ENCODE results near the gene GRIA4. TPM values are rescaled to one million over a fixed set of nuclear protein-coding genes. Genes with fewer than 3 reads are reported as not detected.
"Not testable (repeated sequence)": the region's sequence is repeated elsewhere in the genome, so short reads cannot be mapped to it uniquely, and the experiment has no call there.

GRIA4 gene
- total RNA-seq, 1 donor from 2014 or later = not detected

- no peak for DNase-seq (ENCODE audit: low spot score)
Observed at GRCh38 chr11:105719073-105719822, 109.4 kb downstream of the GRIA4 start.

- no peak for DNase-seq (ENCODE audit: low spot score)
Observed at GRCh38 chr11:105720096-105720495, 110.2 kb downstream of the GRIA4 start.

GRCh38 chr11:105723269-105723668 is 113.4 kb downstream of the GRIA4 start:
- DNase-seq (ENCODE audit: low spot score) = no peak

- DNase-seq (ENCODE audit: low spot score) = no peak
Observed at GRCh38 chr11:105732611-105733010, 122.7 kb downstream of the GRIA4 start.

GRCh38 chr11:105734426-105734825 is 124.6 kb downstream of the GRIA4 start:
- DNase-seq (ENCODE audit: low spot score) = no peak

GRCh38 chr11:105738251-105738650 is 128.4 kb downstream of the GRIA4 start:
- DNase-seq (ENCODE audit: low spot score) = no peak

GRCh38 chr11:105738986-105739795 is 129.3 kb downstream of the GRIA4 start:
- no peak for DNase-seq (ENCODE audit: low spot score)

GRCh38 chr11:105740164-105740903 is 130.5 kb downstream of the GRIA4 start:
- DNase-seq (ENCODE audit: low spot score) = no peak

- no peak for DNase-seq (ENCODE audit: low spot score)
Observed at GRCh38 chr11:105741488-105742020, 131.7 kb downstream of the GRIA4 start.

GRCh38 chr11:105754260-105754659 is 144.4 kb downstream of the GRIA4 start:
- no peak for DNase-seq (ENCODE audit: low spot score)

GRCh38 chr11:105754716-105755115 is 144.8 kb downstream of the GRIA4 start:
- DNase-seq (ENCODE audit: low spot score) = no peak

GRCh38 chr11:105757107-105757506 is 147.2 kb downstream of the GRIA4 start:
- no peak for DNase-seq (ENCODE audit: low spot score)

GRCh38 chr11:105763594-105763993 is 153.7 kb downstream of the GRIA4 start:
- no peak for DNase-seq (ENCODE audit: low spot score)

GRCh38 chr11:105767931-105768330 is 158.1 kb downstream of the GRIA4 start:
- no peak for DNase-seq (ENCODE audit: low spot score)

- no peak for DNase-seq (ENCODE audit: low spot score)
Observed at GRCh38 chr11:105769627-105770026, 159.8 kb downstream of the GRIA4 start.

GRCh38 chr11:105773452-105773851 is 163.6 kb downstream of the GRIA4 start:
- not testable (repeated sequence) for DNase-seq (ENCODE audit: low spot score)

- no peak for DNase-seq (ENCODE audit: low spot score)
Observed at GRCh38 chr11:105774899-105775298, 165.0 kb downstream of the GRIA4 start.

- DNase-seq (ENCODE audit: low spot score) = no peak
Observed at GRCh38 chr11:105780781-105781525, 171.1 kb downstream of the GRIA4 start.

GRCh38 chr11:105781807-105782206 is 171.9 kb downstream of the GRIA4 start:
- DNase-seq (ENCODE audit: low spot score) = no peak

- DNase-seq (ENCODE audit: low spot score) = no peak
Observed at GRCh38 chr11:105783216-105783615, 173.3 kb downstream of the GRIA4 start.

- not testable (repeated sequence) for DNase-seq (ENCODE audit: low spot score)
Observed at GRCh38 chr11:105785850-105786249, 176.0 kb downstream of the GRIA4 start.
